Activated CD8-positive, alpha-beta memory T cell treated with anti-CD3 and anti-CD28 coated beads, Interleukin-2, amount 50 U/mL, for 4 hours (primary cell): Measurements from ENCODE around the gene ZNF670.
A peak's percentile ranks its signal among the peaks of the same experiment; 100 is the strongest.
"Not testable (repeated sequence)": the region's sequence is repeated elsewhere in the genome, so short reads cannot be mapped to it uniquely, and the experiment has no call there.

Experiments used
- DNase-seq: peaks from one replicate; pipeline ENCODE4 v3.0.0-alpha.2; 2020

ZNF670 gene

DNA sequence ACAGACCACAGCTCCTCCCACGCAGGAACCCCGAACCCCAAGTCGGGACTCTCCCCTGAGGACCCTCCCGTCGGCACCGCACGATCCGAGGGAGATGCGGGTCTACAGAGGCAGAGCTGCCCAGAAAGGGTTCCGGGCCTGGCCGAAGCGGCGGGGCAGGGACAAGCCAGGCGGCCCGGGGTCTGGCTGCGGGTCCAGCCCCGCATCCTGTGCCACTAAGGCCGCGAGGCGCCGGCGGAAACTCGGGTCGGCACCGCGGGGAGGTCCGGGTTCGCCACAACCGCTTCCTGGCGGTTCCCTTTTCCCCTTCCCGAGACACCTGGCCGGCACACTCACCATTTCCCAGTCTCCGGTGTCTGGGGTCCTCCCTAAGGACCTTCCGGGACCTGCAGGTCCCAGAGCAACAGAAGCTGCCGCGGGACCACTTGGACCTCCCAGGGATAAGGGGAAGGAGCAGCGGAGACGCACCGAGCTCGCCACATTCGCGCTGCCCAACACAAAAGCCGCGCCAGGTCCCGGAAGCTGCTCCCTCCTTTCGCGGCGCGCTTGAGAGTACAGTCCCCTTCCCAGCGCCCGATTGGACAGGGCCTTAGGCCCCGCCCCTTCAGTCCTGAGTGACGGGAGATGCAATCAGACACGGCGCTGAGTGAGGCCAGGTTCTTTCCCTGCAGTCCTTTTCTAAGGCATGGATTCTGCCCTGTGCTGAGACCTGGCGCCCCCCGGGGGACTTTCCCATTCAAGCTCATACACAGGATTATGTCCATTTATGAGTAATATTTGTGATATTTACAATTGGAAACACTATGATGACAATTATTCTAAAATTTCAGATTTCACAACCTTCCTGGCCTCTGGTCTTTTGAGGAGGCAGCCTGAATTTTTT lies at the start of gene ZNF670:
ZNF670 (minus strand) TSS at position 554 of the 883 bp plus-strand sequence; CDS start at position 339, 215 bp downstream.
- DNase-seq = peak; percentile 86

DNA sequence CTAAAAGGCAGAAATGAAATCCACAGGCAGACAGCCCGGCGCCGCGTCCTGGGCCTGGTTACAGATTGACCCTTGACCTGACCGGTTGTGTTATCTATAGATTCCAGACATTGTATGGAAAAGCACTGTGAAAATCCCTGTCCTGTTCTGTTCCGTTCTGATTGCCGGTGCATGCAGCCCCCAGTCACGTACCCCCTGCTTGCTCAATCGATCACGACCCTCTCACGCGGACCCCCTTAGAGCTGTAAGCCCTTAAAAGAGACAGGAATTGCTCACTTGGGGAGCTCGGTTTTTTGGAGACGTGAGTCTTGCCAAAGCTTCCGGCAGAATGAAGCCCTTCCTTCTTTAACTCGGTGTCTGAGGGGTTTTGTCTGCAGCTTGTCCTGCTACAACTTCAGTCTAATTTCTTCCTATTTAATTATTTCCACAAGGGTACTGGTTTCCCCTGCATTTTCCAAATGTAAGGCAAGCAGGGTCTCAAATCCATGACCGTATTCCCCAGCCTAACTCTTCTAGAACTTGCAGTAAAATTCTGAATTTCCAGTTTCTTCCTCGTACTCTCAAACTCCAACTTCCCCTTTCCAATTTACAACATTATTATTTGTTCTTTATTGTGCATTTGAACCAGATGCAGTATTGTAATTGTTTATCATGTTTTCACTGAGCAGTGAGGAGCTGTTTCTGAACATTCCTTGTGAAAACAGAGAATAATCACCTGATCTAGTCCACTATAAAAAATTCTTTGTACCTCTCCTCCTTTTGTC lies 49.1 kb upstream of the ZNF670 start:
- DNase-seq = not testable (repeated sequence)

GRCh38 chr1:247126601-247127000 lies 48.0 kb upstream of the ZNF670 start:
- DNase-seq = not testable (repeated sequence)

- DNase-seq = not testable (repeated sequence)
Measured at GRCh38 chr1:247126166-247126565, 47.6 kb upstream of the ZNF670 start.

DNA sequence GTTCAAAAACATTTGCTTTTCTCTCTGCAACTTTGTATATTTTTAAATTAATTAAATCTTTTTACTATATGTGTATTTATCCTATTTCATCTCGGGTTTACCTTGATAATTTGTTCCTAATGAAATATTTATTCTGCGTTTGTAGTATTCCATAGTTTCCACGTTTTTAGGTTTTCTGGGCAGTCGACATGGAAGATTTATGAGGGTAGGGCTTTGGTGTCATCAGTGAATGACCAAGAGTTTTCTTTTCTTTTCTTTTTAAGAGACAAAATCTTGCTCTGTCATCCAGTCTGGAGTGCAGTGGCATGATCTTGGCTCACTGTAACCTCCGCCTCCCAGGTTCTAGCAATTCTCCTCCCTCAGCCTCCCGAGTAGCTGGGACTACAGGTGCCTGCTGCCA lies 42.8 kb upstream of the ZNF670 start:
- no peak for DNase-seq

- not testable (repeated sequence) for DNase-seq
Measured at GRCh38 chr1:247120408-247120668, 41.7 kb upstream of the ZNF670 start.

DNA sequence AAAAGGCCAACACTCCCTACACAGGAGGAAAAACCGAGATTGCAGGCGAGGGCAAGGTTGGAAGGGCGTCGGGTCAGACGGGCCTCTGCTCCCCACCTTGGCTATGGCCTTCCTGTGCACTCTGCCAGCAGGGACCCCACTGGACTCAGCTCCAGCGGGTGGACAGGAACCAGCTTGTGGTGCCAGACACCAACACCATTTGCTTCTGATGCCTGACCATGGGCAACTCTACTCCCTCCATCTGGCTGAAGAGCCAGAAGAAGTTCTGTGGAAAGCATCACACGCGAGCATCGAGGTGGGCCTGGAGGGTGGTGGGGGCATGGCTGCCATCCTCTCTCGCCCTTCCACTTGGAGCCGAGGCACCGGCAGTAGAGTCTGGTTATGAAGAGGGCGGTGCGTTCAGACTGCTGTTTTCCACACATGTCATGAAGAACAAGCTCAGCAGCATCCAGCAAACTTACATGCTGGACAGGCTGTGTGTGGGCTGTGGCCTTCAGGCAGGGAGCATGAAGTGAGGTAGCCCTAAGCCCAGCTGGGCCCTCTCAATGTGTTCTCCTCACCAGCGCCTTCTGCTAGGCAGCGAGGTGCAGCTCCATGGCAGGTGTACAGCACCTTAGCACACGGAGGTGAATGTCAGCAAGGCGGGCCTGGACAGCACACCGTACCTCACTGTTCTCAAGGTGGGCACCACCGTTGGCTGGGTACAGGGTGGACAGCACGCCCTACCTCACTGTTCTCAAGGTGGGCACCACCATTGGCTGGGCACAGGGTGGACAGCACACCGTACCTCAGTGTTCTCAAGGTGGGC lies 41.2 kb upstream of the ZNF670 start:
- DNase-seq = no peak

DNA sequence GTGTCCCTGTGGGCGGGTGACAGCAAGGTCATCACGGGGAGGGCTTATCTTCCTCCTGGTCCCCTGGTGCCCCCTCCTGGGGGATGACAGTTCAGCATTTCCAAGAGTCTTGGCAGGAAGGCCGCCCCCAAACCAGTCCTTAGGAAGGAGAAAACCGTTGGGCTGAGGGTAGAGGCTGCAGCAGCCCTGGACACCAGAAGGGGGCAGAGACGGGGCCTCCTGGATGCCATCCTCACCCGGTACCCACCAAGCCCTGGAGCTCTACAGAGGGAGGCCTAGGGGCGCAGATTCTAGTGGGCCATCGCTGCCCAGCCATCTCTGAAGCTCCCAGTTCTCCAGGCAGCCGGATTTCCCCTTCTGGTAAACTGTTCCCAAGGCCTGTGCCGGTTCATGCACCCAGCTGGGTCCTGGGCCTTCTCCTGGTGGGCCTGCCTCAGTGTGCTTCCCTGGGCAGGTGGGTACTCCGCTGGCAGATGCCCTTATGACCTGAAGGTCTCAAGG lies 40.4 kb upstream of the ZNF670 start:
- no peak for DNase-seq

DNA sequence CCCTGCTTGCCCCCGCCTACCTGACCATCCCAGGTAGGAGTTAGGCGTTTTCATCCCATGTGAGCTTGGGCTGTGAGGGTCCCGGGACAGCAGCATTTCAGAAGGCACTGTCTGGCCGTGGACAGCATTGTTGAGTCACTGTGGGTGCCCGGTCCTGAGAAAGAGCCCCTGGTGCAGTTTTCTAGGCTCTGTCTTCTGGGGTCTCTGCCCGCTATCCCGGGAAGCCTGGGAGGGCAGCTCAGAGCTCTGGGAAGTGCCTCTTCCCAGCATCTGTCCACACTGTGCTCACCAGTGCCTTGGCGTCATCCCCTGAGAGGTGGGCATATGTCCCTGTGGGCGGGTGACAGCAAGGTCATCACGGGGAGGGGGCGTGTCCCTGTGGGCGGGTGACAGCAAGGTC lies 36.9 kb upstream of the ZNF670 start:
- DNase-seq = no peak

GRCh38 chr1:247115141-247115510 lies 36.5 kb upstream of the ZNF670 start:
- no peak for DNase-seq

DNA sequence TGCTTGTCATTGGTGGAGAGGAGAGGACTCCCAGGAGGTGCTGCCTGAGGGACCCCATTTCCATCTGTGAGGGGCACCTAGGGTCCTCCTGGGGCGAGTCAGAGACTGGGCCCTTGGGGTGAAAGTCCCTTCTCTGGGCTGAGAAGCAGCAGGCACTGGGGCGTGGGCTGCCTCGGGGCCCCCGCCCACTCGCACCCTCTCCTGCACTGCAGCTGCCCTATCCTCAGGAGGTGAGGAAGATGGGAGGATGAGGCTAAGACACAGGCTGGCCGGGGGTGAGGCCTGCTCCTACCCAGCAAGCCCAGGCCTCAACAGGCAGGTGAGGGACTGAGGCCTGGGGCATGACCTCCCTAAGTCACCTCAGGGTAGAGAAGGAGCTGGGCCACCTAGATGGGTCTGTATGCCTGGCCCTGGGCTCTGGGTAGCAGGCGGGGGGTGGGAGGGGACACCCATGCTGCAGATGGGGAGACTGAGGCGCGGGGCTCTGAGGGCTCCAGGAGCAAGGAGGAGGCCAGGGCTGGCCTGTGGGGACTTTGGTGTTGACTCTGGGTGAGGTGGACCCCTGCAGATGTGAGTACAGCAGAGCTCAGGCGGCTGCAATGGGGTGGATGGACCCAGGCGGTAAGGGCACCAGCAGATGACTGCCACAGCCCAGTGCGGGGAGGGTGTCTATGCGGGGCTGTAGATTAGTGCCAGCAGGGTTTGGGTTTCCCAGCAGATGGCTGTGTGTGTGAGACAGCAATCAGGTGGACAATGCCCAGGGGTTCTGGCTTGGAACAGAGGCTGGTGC lies 35.9 kb upstream of the ZNF670 start:
- DNase-seq = no peak

DNA sequence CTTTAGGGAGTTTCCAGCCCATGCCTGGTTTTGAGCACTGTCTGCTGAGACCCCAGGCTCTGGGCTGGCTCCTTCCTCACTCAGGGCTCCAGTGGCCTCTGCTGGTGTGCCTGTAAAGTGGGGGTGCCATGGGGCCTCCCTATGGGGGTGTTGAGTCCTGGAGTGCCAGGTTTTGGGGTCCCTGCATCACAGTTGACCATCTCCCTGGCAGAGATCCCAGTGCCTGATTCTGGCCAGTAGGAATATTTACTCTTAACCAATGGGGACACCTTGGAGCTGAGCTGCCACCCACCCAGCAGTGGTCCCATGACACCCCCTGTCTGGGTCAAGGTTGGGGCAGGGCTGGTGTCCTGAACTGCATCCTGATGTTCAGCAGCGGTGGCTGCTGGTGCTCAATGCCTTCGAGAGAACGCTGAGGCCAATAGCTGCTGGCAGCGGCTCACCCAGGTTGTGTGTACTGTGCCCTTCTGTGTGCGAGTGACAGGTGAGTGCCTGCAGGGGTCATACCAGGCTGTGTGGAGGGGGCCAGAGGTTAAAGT lies 35.2 kb upstream of the ZNF670 start:
- DNase-seq = no peak

- DNase-seq = no peak
Measured at GRCh38 chr1:247113094-247113497, 34.5 kb upstream of the ZNF670 start.

DNA sequence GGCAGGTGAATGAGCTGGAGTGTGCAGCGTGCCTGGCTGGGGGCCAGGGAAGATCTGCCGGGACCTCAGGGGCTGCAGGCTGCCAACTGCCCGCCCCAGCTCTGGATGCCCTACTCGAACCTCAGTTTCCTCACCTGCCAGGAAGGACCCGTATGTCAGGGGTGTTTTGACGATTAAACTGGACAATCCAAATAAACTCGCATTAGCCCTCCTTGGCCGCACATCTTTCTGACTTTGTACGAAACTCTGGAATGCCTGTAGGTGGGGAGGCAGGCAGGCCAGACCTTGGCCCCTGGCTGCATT lies 33.8 kb upstream of the ZNF670 start:
- DNase-seq = no peak

DNA sequence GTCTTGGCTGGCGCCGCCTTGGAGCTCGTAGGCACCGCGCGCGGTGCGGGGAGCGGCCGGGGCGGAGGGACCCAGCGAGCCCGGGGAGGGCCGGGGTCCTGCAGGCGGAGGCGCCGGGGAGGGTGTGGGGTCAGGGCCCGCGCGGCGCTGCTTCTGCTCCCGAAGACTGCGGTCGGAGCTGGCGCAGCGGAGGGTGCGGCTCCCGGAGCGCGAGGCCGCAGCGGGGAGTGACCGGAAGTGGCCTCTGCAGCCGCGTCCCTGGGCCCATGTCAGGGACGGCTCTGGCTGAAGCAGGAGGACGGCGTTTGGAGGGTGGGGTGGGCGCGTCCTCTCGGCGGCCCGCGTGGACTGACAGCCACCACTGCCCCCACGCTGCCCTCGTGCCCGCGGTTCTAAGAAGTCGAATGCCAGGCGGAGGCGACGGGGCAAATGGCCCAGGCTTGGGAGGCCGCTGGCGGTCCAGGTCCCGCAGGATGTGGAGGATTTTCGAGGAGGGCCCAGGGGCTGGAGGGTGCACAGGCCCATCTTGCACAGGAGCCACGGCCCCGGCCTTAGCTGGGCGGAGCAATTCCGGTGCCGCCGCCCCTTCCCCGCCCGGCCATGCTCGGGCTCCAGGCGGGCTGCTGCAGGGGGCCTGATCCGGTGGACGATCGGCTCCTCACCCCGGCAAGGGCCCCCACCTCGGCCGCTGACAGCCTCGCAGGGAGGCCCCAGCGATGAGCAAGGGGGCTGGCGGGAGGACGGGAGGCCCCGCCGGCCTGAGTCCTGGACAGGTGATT lies 33.3 kb upstream of the ZNF670 start:
- DNase-seq = no peak

- DNase-seq = no peak
Measured at GRCh38 chr1:247111259-247111699, 32.7 kb upstream of the ZNF670 start.

DNA sequence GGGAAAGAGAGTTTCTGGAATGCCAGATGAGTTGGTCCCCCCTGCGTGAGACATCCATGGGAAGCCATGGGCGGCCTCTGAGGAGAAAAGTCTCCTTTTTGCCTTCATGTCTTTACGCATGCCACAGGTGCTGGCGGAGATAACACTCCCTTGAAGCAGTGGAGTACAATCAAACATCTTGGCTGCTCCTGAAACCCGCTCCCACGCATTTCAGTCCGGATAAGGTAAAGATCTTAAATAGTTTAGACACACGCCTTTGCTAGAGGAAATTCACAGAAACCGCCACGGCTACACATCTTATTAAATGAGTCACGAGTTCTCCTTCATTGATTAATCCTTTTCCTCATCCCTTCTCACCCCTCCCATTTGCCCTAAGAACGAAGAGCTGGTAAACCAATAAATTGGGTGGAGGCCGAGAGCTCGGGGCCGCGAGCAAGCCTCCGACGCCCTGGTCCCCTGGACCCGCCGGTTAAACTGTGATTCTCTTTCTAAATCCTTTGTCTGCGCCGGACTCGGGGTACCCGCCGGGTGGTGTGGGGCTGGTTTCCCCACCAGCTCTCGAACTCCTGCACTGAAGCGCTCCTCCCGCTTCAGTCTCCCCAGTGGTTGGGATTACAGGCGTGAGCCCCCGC lies 32.1 kb upstream of the ZNF670 start:
- no peak for DNase-seq

- DNase-seq = no peak
Measured at GRCh38 chr1:247107694-247108093, 29.1 kb upstream of the ZNF670 start.

GRCh38 chr1:247105966-247106365 lies 27.4 kb upstream of the ZNF670 start:
- no peak for DNase-seq

DNA sequence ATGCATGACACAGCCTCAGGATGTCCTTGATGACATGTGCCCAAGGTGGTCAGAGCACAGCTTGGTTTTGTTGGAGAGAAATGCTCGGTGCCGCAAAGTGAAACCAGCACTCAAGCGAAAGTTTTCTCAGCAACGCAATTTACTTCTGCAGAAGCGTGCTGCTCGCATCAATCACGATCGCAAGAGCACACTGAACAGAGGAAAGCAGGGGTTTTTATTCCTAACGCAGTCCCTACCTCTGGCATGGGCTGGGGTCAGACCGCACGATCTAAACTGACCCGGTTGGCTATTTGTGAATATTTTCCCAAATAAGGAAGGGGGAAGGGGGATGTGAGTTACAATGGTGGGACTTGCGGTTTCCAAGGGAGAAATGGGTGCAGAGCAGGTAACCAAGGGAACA lies 26.4 kb upstream of the ZNF670 start:
- DNase-seq = no peak
